ENCODE data around the gene TMED4. TPM values are rescaled to one million over a fixed set of nuclear protein-coding genes. Genes with fewer than 3 reads are reported as not detected.

TMED4 gene
- total and polyA plus RNA-seq, 8 donors, result 32.3 to 55.9 (median 47.0) TPM

- H3K27ac ChIP-seq, result no peak overlapping the region
- FAIRE-seq (no peak), ATAC-seq (peak in 2 of 4 donors; percentile 18 to 31), DNase-seq (no peak)
- H3K27me3 ChIP-seq, result no peaks in the 10 kb centered on the region
- intact Hi-C loops (cut with DNase I), result no loop called here
- H3K36me3 ChIP-seq, result no peaks in the 10 kb centered on the region
- WGBS, 2 donors, result 41 to 42% methylated on average over 5 of the region's 5 CpGs
- no peaks in the 10 kb centered on the region for H3K9me3 ChIP-seq
- H3K4me3 ChIP-seq, result no peak overlapping the region
- no peak for TF ChIP-seq CTCF (IDR thresholded peaks at IDR 0.05)
- H3K4me1 ChIP-seq, result no peaks in the 10 kb centered on the region
Measured at GRCh38 chr7:44534087-44534486, 47.9 kb downstream of the TMED4 start.

GRCh38 chr7:44533301-44534055 is 48.6 kb downstream of the TMED4 start:
- peak in 1 of 4 donors; percentile 14 for ATAC-seq
- Histone ChIP-seq H3K4me3 (no peak overlapping the region), H3K9me3 (no peaks in the 10 kb centered on the region), H3K27me3 (no peaks in the 10 kb centered on the region), H3K36me3 (no peaks in the 10 kb centered on the region), H3K27ac (no peak overlapping the region), H3K4me1 (no peaks in the 10 kb centered on the region)
- no peak for TF ChIP-seq CTCF (IDR thresholded peaks at IDR 0.05)
- intact Hi-C loops (cut with DNase I), result no loop called here
- WGBS, 2 donors, result 70 to 74% methylated on average over 7 to 8 of the region's 8 CpGs
- no peak for FAIRE-seq
- peak in 1 of 6 donors; percentile 43 for DNase-seq

GRCh38 chr7:44531421-44532380 is 50.3 kb downstream of the TMED4 start:
- WGBS, 2 donors, result 68 to 77% methylated on average over 17 of the region's 17 CpGs
- H3K27me3 ChIP-seq, result no peaks in the 10 kb centered on the region
- H3K9me3 ChIP-seq, result no peaks in the 10 kb centered on the region
- no peak overlapping the region for H3K27ac ChIP-seq
- FAIRE-seq, result no peak
- H3K4me1 ChIP-seq, result no peaks in the 10 kb centered on the region
- no peak for ATAC-seq
- H3K36me3 ChIP-seq, result no peaks in the 10 kb centered on the region
- DNase-seq, result no peak
- intact Hi-C loops (cut with DNase I), result no loop called here
- H3K4me3 ChIP-seq, result no peak overlapping the region
- no peak for TF ChIP-seq CTCF (IDR thresholded peaks at IDR 0.05)

- no peak for ATAC-seq
- H3K4me3 ChIP-seq, result no peak overlapping the region
- 64 to 77% methylated on average over 10 of the region's 10 CpGs for WGBS, 2 donors
- H3K4me1 ChIP-seq, result no peaks in the 10 kb centered on the region
- TF ChIP-seq CTCF (IDR thresholded peaks at IDR 0.05), result no peak
- intact Hi-C loops (cut with DNase I), result no loop called here
- H3K27me3 ChIP-seq, result no peaks in the 10 kb centered on the region
- H3K9me3 ChIP-seq, result no peaks in the 10 kb centered on the region
- peak in 1 of 6 donors; percentile 39 for DNase-seq
- no peak for FAIRE-seq
- no peaks in the 10 kb centered on the region for H3K36me3 ChIP-seq
- H3K27ac ChIP-seq, result no peak overlapping the region
Measured at GRCh38 chr7:44530990-44531389, 51.0 kb downstream of the TMED4 start.

Other genes with a start within 250 kb of the TMED4 start
- 10 to 100 TPM; 32.9 to 62.1 (median 37.2) TPM for gene NUDCD3, start 91.6 kb downstream of the TMED4 start, total RNA-seq
- 10 to 100 TPM; 22.4 to 24.1 TPM for gene NUDCD3, start 91.6 kb downstream of the TMED4 start, polyA plus RNA-seq
- gene NPC1L1, start 40.9 kb downstream of the TMED4 start, total RNA-seq, result under 1 TPM; 0.20 to 0.98 (median 0.60) TPM
- gene NPC1L1, start 40.9 kb downstream of the TMED4 start, polyA plus RNA-seq, result 1 to 10 TPM in 1 of 2 donors, under 1 TPM in 1; 0.61 to 3.4 TPM
- 10 to 100 TPM; 23.0 to 36.6 (median 27.3) TPM for gene DDX56, start 8.3 kb downstream of the TMED4 start, total RNA-seq
- gene DDX56, start 8.3 kb downstream of the TMED4 start, polyA plus RNA-seq, result 100 to 1,000 TPM; 107 to 114 TPM
- 10 to 100 TPM; 24.5 to 49.2 (median 33.7) TPM for gene OGDH, start 24.4 kb upstream of the TMED4 start, total RNA-seq
- gene OGDH, start 24.4 kb upstream of the TMED4 start, polyA plus RNA-seq, result 10 to 100 TPM; 18.4 to 19.3 TPM
- gene ZMIZ2, start 166.6 kb upstream of the TMED4 start, total RNA-seq, result 10 to 100 TPM; 38.4 to 83.3 (median 49.3) TPM
- gene ZMIZ2, start 166.6 kb upstream of the TMED4 start, polyA plus RNA-seq, result 100 to 1,000 TPM in 1 of 2 donors, 10 to 100 TPM in 1; 81.4 to 199 TPM
- 100 to 1,000 TPM; 281 to 533 (median 512) TPM for gene PPIA, start 214.4 kb upstream of the TMED4 start, total RNA-seq
- 1,000 to 10,000 TPM; 1,017 to 1,024 TPM for gene PPIA, start 214.4 kb upstream of the TMED4 start, polyA plus RNA-seq

Data from pancreas (tissue), 10 donors.